Measurements from ENCODE around the gene CHST8.
"Not testable (repeated sequence)": the region's sequence is repeated elsewhere in the genome, so short reads cannot be mapped to it uniquely, and the experiment has no call there.

The CHST8 gene

DNA sequence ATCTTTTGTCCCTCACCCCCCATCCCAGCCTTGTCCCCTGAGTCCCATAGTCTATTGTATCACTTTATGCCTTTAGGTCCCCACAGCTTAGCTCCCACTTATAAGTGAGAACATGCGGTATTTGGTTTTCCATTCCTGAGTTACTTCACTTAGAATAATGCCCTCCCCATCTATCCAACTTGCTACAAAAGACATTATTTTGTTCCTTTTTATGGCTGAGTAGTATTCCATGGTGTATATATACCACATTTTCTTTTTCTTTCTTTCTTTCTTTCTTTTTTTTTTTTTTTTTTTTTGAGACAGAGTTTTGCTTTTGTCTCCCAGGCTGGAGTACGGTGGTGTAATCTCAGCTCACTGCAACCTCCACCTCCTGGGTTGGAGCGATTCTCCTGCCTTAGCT, 73.8 kb downstream of the CHST8 start:
- DNase-seq = not testable (repeated sequence)

DNA sequence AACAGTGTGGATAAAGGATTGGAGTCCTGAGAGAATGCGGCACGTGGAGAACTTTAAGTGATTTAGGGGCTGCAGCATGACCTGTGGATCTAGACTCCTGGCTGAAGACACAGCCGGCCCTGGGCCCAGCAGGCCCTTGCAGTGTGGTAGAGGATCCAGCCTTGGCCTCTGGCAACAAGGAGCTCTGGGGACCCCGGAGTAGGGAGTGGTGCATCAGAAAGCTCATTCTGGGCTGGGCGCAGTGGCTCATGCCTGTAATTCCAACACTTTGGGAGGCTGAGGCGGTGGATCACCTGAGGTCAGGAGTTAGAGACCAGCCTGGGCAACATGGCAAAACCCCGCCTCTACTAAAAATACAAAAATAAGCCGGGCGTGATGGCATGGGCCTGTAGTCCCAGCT, 76.0 kb downstream of the CHST8 start:
- no peak for DNase-seq

DNA sequence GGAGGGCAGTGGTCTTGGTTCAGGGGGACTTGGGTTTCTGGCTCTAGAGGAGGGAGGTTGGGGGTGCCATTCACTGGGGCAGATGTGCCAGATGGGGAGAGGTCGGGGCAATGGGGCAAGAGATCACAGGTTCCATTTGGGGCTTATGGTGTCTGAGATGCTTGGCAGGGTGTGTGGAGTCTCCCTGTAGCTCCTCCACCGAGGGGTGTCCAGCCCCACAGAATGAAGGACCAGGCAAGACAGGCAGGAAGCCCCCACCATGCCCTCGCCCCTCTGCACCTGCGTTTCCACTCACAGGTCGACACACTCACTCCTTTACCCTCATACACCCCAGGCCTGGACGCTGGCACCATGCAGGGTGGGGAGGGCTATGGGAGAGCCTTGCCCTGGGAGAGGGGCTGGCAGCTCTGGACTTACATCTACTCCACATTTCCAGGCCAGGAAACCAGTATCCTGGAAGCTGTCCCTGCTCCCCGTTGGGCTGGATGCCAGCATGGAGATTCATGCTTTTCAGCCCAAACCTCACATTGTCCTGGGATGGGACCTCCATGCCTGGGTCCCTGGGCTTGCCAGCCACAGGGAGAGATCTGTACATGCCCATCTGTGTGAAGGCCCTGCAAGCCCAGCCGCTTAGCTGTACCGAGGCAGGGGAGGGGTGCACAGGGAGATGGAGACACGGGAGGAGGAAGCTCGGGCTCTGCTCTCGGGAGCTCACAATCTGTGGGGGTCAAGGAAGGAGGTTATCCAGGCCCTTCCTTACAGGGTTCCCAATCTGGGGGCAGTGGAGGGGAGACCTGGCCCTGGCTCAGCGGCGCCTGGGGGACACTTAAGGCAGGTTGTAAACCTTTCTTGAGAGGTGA, 77.1 kb downstream of the CHST8 start:
- no peak for DNase-seq

DNA sequence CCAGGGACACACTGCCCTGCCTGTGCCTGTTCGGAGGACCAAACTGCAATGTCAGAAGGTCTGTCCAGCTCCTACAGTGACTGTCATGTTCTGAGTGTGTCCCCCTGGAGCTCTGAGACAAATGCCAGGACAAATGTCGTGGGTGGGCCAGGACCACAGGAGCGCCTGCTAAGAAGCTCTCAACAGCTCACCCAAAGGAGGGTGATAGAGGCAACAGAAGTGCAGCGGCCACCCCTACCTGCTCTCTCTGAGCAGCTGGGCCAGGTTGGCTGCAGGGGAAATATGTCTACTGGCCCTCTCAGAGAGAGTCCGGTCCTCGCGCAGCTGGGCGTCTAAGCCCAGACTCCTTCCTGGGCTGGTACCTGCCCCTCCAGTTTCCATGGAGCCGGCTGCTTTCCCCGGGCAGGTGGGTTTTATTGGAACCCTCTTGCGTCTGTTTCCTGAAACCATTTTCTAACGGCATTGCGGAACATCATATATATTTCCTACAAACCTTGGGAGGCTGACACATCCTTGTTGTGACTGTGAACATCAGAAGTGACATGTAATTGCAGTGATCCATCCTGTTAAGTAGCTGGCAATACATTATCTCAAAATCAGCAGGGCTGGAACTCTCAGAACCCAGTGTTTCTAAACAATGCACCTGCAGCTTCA, 78.1 kb downstream of the CHST8 start:
- DNase-seq = no peak

DNA sequence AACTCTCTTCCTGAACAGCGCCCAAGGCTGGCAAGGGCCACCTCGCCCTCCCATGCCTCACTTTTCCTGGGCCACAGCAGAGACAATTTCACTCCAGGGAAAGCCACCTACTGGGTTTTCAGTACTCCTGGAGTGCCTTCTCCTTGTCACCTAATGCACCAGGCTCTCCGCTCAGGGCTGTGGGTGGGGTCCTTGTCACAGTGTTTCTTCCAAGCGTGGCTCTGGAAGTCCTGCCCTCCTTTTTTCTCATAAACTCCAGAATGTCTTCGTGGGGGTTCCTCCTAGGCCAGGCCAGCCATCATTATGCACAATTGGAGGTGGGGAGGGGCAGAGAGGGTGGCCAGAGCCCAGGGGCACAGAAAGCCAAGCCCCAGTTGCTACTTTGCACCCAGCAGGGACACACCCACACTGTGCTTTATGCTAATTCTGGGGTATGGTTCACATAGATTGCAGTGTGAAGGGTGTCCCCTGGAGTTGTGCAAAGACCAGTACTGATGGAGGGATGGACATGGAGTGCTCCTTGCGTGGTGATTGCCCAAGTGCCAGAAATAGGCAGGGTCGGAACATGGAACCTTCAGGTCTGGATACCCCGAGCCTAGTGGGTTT, 78.8 kb downstream of the CHST8 start:
- no peak for DNase-seq

DNA sequence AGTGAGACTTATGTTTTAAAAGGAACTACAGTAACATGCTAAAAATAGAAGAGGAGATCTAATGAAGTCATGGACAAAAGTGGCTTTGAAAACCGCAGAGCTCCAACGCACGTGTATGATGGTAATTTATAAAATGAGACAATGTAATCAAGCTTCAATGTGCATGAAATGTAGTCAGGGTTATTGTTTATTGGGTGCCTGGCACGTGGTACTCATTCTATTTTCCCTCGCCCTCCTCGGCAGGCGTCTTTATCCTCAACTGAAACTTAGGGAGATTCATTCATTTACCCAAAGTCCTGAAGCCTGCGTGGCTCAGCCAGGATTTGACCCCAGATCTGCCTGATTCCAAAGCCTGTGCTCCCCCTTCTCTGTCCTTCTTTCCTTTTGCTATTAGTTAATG, 79.8 kb downstream of the CHST8 start:
- no peak for DNase-seq

DNA sequence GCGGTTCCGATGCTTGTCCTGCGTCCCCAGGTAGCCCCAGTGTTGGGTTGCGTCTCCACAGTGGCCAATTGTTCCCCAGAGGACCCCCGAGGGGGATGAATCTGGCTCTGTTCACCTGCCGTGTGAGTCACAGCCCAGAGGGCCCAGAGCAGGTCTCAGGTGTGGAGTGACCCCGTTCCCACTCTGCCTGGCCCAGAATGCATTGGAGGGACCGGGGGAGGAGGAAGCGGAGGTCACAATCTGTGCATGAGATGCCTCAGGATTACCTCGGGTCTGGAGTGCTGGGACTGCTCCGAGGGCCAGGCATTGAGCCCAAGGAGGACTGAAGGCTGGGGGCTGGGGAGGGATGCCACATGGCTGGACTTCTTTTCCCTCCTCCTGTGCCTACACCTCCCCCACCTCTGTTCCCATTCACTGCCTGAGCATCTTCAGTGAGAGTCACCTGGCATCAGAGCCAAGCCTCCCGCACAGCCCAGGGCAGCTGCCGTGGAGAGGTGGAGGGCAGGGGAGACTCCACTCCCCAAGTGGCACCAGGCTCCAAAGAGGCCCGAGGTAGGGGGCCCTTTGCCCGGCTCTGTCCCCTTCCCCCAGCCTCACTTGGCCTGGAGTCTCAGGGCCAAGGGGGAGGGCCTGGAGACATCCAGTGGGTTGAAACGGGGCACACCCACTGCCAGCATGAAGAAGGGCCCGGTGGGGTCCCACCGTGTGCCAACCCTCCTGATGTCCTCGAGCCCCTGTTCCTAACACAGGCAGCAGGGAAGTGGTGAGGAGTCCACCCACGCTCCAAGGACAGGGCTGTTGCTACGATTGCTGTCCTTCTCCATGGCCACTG, 81.1 kb downstream of the CHST8 start:
- DNase-seq = no peak

DNA sequence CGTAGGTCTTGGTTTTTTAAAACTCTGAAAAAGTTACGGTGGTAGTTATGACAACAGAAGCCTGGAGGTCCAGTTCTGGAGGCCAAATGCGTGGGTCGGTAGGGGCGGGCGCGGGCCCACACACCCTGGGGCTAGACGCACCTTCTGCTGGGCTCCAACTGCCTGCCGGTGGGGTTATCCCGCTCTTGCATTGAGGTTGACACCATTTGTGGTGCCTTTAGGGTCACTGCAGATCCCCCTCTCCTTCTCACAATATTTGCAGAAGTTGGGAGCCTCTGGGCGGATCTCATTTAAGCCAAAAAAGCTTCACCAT, 81.6 kb downstream of the CHST8 start:
- DNase-seq = no peak

DNA sequence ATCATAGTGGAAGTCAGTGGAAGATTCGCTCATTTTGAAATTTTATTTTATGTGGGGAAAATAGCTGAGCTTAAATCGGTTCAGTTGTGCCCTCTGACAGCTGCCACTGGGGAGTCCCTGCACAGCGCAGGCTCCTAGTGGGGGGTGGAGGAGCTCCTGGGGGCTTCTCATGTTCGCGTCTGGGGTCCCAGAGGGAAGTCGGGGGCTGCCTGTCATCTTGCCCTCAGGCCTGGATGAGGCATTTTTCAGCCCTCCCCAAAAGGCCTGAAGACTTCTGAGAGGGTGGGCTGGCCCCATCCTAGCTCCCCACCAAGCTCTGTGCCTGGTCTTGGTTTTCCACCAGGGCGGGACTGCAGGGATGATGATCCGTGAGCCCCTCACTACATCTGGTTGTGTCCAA, 82.1 kb downstream of the CHST8 start:
- DNase-seq = no peak

DNA sequence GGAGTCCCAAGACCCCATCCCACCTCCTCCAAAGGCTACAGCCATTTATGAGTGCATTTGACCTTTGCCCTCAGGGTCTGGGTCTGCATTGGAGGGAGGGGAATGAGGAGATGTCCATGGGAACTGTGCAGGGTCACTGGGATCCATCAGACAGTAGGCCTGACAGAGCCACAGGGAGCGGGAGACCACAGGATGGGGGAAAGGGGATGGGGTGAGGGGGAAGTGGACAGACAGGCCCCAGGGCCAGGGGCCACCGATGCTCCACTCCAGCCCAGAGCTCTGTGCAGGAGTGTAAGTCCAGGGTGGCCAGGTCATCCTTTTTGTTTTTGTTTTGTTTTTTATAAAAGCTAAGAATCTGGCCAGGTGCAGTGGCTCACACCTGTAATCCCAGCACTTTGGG, 82.5 kb downstream of the CHST8 start:
- no peak for DNase-seq

DNA sequence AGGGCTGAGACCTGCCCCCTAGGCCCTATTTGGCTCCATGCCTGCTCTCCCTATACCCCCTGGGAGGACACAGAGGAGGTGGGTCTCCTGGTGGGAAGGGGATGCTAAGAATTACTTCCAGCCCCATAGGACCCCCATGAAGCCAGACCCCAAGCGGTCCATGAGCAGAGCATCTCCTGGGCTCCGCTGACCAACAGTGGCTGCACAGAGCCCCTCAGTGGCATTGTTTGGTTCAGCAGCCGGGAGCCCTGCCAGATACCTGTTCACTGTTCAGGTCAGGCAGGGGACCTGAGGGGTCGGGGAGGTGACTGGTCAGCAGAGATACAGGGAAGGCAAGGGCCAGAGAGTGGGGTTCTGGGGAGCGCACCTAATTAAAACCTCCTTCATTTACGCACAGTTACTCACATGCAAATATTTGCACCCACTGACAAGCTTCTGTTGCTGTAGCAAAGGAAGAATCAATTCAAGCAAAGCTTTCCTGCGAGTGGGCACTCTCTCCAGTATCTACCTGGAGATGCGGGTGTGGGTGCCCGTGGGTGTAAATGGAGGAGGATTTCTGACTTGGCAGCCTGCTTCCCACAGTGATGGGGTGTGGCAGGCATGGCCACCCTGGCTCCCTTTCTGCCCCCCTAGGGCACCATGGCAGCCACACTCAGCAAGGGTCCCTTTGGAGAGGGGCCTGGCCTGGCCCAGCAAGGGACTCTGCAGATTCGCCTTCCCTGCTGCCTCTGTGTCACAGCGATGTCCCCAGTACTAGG, 83.5 kb downstream of the CHST8 start:
- no peak for DNase-seq

DNA sequence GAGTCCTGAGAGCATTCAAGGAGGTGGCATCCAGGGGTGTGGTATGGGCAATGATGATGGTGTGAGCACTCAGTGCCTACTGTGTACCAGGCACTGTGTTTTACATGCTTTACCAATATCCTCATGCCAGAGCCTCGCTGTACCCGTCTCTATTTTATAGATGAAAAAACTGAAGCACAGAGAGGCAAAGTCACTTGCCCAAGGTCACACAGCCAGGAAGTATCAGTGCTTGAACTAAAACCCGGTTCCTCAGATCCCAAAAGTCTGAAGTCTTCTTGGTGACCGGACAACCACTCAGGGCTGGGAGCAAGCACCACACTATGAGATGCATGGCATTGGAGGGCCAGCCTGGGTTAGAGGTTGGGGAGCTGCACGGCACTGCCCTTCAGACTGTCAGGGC, 84.1 kb downstream of the CHST8 start:
- DNase-seq = no peak

DNA sequence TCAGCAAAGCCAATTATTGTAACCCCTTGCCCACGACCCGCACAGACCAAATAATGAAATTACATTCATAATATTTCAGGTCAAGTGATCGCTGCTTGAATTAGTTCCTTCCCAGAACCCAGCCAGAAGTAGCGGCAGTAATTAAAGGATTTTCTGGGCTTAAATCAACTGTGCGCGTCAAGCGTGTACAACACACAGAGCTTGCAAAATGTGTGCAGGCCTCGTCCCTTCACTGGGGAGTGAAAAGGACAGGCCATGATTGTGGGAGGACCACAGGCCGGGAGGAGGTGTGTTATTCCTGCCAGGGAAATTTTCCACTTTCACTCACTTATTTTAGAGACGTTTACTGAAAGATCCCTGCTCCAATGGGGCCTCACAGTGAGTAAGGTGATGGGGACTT, 84.9 kb downstream of the CHST8 start:
- no peak for DNase-seq

DNA sequence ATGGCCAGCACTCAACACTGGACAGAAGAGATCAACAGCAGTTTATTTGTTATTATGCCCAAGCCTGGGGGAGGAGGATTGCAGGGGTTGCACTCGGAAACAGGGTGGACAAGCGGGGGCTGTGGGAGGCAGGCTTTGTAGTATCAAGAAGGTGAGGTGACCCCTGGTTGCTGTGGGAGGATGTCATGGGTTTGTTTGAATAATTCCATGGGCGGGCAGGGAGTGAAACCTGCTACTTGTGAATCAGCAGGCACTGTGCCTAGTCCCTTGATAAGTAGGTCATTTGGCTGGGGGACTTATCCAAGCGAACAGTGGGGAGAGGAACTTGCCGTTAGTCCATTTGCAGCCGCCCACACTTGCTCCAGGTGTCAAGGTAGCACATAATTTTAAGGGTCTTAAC, 90.5 kb downstream of the CHST8 start:
- no peak for DNase-seq

DNA sequence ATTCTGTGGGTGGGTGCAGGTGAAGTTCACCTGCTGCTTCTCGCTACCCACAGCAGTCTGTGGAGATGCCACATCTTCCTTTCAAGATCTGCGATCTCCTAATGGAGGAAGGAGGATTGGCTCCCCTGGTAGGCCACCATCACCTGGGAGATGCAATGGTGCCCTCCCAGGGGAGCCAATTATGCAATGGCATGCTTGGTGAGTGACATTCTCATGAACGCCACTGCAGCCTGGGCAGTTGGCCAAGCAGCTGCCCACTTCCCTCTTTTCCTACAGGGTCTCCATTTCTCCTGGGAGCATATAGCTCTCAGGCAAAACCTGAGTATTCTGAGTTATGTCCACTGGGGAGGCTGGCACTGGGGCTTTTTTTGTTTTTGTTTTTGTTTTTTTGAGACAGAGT, 91.4 kb downstream of the CHST8 start:
- no peak for DNase-seq

DNA sequence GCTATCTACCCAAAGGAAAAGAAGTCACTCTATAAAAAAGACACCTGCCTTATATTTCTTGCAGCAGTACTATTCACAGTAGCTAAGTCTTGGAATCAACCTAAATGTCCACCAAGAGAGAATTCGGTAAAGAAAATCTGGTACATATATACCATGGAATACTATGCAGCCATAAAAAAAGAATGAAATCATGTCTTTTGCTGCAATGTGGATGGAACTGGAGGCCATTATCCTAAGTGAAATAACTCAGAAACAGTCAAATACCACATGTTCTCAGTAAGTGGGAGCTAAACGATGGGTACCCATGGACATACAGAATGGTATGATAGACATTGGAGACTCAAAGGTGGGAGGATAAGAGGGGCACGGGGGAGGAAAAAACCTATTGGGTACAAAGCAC, 92.4 kb downstream of the CHST8 start:
- DNase-seq = no peak

DNA sequence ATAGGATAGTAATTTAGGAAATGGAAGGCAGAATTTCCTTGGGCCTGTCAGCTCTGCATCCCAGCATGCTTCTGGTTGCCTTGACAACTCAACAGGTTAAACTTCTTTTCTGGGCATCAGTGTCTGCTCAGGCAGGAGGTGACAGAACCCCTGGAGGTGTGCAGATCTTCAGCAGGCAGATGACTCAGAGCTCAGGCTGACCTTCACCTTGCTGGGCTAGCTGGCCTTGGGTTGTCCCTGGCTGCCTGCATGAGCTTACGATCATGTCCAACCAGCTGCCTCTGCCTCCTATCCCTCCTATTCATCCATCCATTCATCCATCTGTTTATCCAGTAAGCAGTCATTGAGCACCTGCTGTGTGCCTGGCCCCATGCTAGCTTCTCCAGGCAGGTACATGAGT, 93.7 kb downstream of the CHST8 start:
- DNase-seq = no peak

DNA sequence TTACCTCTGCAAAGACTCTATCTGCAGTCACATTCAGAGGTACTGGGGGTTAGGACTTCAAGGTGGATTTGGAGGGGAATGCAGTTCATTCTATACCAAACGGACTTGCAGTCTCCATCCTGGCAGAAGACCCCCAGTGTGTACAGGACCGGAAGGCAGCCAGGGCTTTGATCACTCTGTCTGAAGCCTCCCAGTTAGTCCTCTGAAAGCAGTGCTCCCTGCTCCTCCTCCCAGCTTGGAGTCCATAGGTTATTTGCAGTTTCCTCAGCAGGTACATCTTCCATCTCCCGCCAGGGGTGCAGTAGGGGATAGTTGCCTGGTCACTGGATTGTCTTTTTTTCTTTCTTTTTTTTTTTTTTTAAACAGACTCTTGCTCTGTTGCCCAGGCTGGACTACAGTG, 96.1 kb downstream of the CHST8 start:
- DNase-seq = no peak

DNA sequence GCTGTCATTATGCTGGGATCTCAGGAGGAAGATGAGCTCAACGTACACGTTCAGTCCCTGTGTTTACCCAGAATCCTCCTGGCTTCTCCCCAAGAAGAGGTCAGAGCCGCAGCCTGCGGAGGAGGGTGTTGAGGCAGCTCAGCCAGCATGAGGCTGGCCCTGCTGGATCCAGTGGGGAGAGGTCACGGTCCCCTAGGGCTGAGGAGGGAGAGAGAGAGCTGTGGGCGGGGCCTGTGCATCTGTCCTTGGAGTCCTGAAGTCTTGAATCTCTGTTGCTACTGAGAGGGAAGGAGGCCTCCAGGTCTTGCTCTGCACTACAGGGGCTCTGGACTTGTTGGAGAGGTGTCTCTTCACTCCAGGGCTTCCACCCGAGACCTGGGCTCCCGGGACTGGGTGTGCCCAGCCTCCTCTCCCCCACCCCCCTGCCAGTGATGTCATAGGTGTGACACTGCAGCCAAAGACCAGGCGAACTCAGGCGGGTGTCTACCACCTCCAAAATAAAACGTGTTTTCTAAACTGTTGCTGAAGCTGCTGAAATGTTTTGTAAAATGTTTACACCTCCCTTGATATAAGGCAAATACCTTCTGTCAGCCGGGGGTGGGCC, 97.0 kb downstream of the CHST8 start:
- no peak for DNase-seq

DNA sequence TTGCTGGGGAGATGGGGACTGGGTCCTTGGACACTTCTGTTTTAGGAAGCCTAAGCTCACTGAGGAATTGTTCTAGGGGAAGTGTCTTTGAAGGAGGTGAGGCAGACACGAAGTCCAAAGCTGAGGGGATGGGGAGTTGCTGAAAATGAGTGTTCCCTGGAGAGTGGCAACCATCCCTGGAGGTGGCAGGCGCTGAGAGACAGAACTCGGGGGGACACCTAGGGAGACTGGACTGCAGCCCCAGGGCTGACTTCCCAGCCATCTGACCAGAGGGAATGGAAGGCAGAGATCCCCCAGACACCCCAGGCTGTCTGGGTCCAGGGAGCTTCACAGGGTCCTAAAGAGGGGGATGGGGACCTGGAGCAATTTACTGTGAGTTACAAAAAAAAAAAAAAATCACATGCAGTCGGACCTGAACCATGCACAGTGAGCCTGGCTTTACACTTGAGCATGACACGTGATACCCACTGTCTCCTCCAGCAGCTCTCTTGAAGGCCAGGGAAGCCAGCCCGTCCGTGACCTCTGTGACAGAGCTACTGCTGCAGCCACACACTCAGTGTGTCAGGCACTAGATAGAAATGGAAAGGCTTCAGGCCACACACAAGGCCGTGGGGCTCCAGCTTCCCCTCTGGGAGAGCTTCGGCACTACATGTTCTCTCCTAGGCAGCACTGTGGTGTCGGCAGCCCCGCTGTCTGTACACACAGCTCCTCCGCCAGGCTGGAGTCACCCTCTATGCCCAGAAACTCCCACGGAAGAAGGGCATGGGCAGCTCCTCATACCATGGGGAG, 97.8 kb downstream of the CHST8 start:
- DNase-seq = no peak

DNA sequence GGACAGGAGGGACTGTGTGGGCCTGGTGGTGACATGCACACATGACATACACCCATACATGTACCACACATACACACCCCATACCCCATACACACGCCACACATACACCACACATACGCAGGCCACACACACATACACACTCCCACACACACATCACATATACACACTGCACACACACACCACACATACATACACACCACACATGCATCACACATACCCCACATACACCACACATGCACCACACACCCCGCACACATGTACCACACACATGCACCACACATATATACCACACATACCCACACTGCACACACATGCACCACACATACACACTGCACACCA, 98.4 kb downstream of the CHST8 start:
- no peak for DNase-seq

Data from inflammatory macrophage treated with lipopolysaccharide for 1 hour (primary cell).